ENCODE measurements around the gene CFAP99. TPM values are rescaled to one million over a fixed set of nuclear protein-coding genes. Genes with fewer than 3 reads are reported as not detected.

The CFAP99 gene
- total and polyA plus RNA-seq, 2 of the 8 experiments (the other 6 are each of a cell fraction or from before 2014, with no cell fraction given) = not detected

GRCh38 chr4:2415881-2416563, 2.7 kb upstream of the CFAP99 start:
- no peak overlapping the region for H2AK5ac ChIP-seq (ENCODE audit: low read depth, low read length)
- peaks cover 2 to 9% of the 10 kb centered on the region in 2 experiments for H4K20me1 ChIP-seq (replicated peaks in 1 of 2; ENCODE audit: control insufficient read depth in 1 of 2, insufficient read depth in 2 of 2, low read length in 2 of 2)
- H3K4me2 ChIP-seq (ENCODE audit: insufficient read depth in 1 of 2, low read depth in 2 of 2, low read length in 2 of 2) = peak overlapping the region; percentile 80 to 96
- no peak overlapping the region for H4K91ac ChIP-seq (replicated peaks; ENCODE audit: insufficient read length, low read length)
- H3K9me3 ChIP-seq (ENCODE audit: insufficient read depth in 2 of 2, low read depth in 1 of 2, low read length in 1 of 2) = no peaks in the 10 kb centered on the region
- no peak overlapping the region for H3K23ac ChIP-seq (ENCODE audit: insufficient read length)
- H2BK20ac ChIP-seq (ENCODE audit: low read length) = no peak overlapping the region
- no peak overlapping the region for H2AFZ ChIP-seq (ENCODE audit: low read length)
- H2BK15ac ChIP-seq (ENCODE audit: low read length) = 0 out of 2 replicates have a peak overlapping the region, but pooled peaks have one; percentile 61
- H3K27me3 ChIP-seq (replicated peaks in 1 of 4; ENCODE audit: control insufficient read depth in 3 of 4, extremely low read depth in 1 of 4, insufficient read depth in 3 of 4, low read length in 3 of 4) = peaks cover 36 to 69% (median 59%) of the 10 kb centered on the region in 4 experiments
- no peak overlapping the region for H3K4ac ChIP-seq (replicated peaks; ENCODE audit: insufficient read length, low read depth, low read length)
- no peak overlapping the region for H3K27ac ChIP-seq (ENCODE audit: low read depth, low read length)
- peaks cover 12 to 41% (median 31%) of the 10 kb centered on the region in 4 experiments for H3K4me1 ChIP-seq (replicated peaks in 1 of 4; ENCODE audit: control insufficient read depth in 3 of 4, insufficient read depth in 4 of 4, low read length in 3 of 4)
- H4K8ac ChIP-seq (ENCODE audit: extremely low read depth, insufficient read depth, low read length) = no peak overlapping the region
- DNase-seq (ENCODE audit: low read depth in 1 of 2, low spot score in 2 of 2) (no peak), FAIRE-seq (no peak)
- no peak overlapping the region for H3K18ac ChIP-seq (ENCODE audit: extremely low read depth, low read length)
- H3K23me2 ChIP-seq (ENCODE audit: low read depth, low read length) = peaks cover 25% of the 10 kb centered on the region
- H2BK5ac ChIP-seq (ENCODE audit: low read depth, low read length) = no peak overlapping the region
- no peaks in the 10 kb centered on the region for H3K79me2 ChIP-seq (ENCODE audit: control insufficient read depth in 1 of 2, insufficient read depth in 2 of 2, low read length in 2 of 2)
- H3K4me3 ChIP-seq (ENCODE audit: extremely low read depth in 1 of 4, insufficient read depth in 2 of 4, low read depth in 3 of 4, low read length in 4 of 4) = peak overlapping the region; percentile 26 to 69 (median 53); a peak in 6 of 8 replicates
- POLR2A ChIA-PET (ENCODE audit: partially characterized antibody) = interaction anchor here (1.1 to 1.9 kb wide), 3 partner anchors 12 to 112 kb away, joined by 3 to 5 read pairs (median 5); no protein-coding TSS in a partner anchor
- H2BK12ac ChIP-seq (ENCODE audit: low read depth, low read length) = peak overlapping the region; percentile 95; the same call in 1 of the 2 replicates
- H3K36me3 ChIP-seq (ENCODE audit: control insufficient read depth in 2 of 4, insufficient read depth in 4 of 4, low read length in 3 of 4) = no peaks in the 10 kb centered on the region
- no peak overlapping the region for H4K5ac ChIP-seq (ENCODE audit: insufficient read length, low read depth, low read length)
- H3K79me1 ChIP-seq (ENCODE audit: low read depth, low read length) = 0 out of 2 replicates have a peak, but pooled peaks cover 2% of the 10 kb centered on the region
- 47% methylated on average over 17 of the region's 17 CpGs; no CpG with 5 or more reads in 1 of the 2 experiments for WGBS, 2 experiments (ENCODE audit: extremely low coverage in 1 of 2, insufficient coverage in 1 of 2, insufficient read length in 1 of 2, insufficient replicate concordance in 2 of 2, low coverage in 1 of 2, low lambda C conversion rate in 2 of 2, missing lambda C conversion rate in 1 of 2)
- H3K56ac ChIP-seq (replicated peaks; ENCODE audit: insufficient read length, low read depth, low read length) = no peak overlapping the region
- no peak overlapping the region for H2BK120ac ChIP-seq (replicated peaks; ENCODE audit: low read depth, low read length)
- H3K9ac ChIP-seq (replicated peaks in 1 of 4; ENCODE audit: extremely low read depth in 1 of 4, low read depth in 3 of 4, low read length in 3 of 4) = no peak overlapping the region
- H3K14ac ChIP-seq (ENCODE audit: insufficient read length) = no peak overlapping the region
- CTCF ChIA-PET (ENCODE audit: partially characterized antibody) = interaction anchor here (0.8 to 2.3 kb wide), 15 partner anchors 10 to 198 kb away, joined by 3 to 13 read pairs (median 5); no protein-coding TSS in a partner anchor
- no peak for TF ChIP-seq RAD21 (IDR thresholded peaks at IDR 0.05 in 1 of 2, conservative IDR thresholded peaks at IDR 0.05 in 1 of 2; ENCODE audit: low read depth in 2 of 2, low read length in 2 of 2)
- no peak for TF ChIP-seq HDAC2 (IDR thresholded peaks at IDR 0.05; ENCODE audit: borderline replicate concordance in 1 of 2, low read depth in 2 of 2, low read length in 2 of 2)
- no peak for TF ChIP-seq SUZ12 (IDR thresholded peaks at IDR 0.05; ENCODE audit: low read length)
- peak; percentile 18 for TF ChIP-seq RNF2 (IDR thresholded peaks at IDR 0.05; ENCODE audit: borderline replicate concordance, low read depth, low read length, missing control alignments, poor library complexity, severe bottlenecking)
- no peak for TF ChIP-seq KDM4A (IDR thresholded peaks at IDR 0.05; ENCODE audit: low read depth, low read length, severe bottlenecking)
- no peak for TF ChIP-seq JUN (IDR thresholded peaks at IDR 0.05; ENCODE audit: low read depth, low read length)
- no peak for TF ChIP-seq RFX5 (IDR thresholded peaks at IDR 0.05; ENCODE audit: borderline replicate concordance, low read depth, low read length)
- TF ChIP-seq EZH2 (IDR thresholded peaks at IDR 0.05; ENCODE audit: low read depth, low read length, severe bottlenecking) = peak; percentile 65

Measured in H1 (cell line).